Progenitor cell of endocrine pancreas (in vitro differentiated cells): ENCODE measurements around the gene VWA1. TPM values are rescaled to one million over a fixed set of nuclear protein-coding genes. Genes with fewer than 3 reads are reported as not detected.

Source experiments
- DNase-seq: peaks from one replicate; pipeline ENCODE4 v3.0.0; 2021; ENCODE audit warnings: low spot score; ENCODE audit not compliant: unreplicated experiment
- H3K27ac Mint-ChIP-seq: 2 replicates; pipeline ENCODE4 v1.8.0; 2021; ENCODE audit warnings: mild to moderate bottlenecking, moderate library complexity, mixed read lengths
- H3K27me3 Mint-ChIP-seq: 2 replicates; pipeline ENCODE4 v1.8.0; 2021; ENCODE audit warnings: mixed read lengths
- H3K36me3 Mint-ChIP-seq: 2 replicates; pipeline ENCODE4 v1.8.0; 2022; ENCODE audit warnings: mixed read lengths; ENCODE audit not compliant: insufficient read depth
- H3K4me1 Mint-ChIP-seq: 2 replicates; pipeline ENCODE4 v1.8.0; 2021; ENCODE audit warnings: low read depth, mixed read lengths
- H3K4me3 Mint-ChIP-seq: 2 replicates; pipeline ENCODE4 v1.8.0; 2021; ENCODE audit warnings: low read depth, mild to moderate bottlenecking, moderate library complexity, mixed read lengths
- H3K9me3 Mint-ChIP-seq: 2 replicates; pipeline ENCODE4 v1.8.0; 2021; ENCODE audit warnings: low read depth, mixed read lengths
- total RNA-seq: library from RNA; stranded (reverse); gene quantifications from 2 replicates; pipeline ENCODE4 v1.2.1, GENCODE V29; 2021
- TF ChIP-seq, protein P1 (sequence below): fragments of 200-600 bp; sonication (generic); IDR thresholded peaks from one replicate; pipeline ENCODE4 v1.5.0; 2021; ENCODE audit warnings: antibody characterized with exemption, mild to moderate bottlenecking; ENCODE audit not compliant: unreplicated experiment

Gene VWA1
- total RNA-seq, 1 donor from 2014 or later = 36.8 TPM

DNA sequence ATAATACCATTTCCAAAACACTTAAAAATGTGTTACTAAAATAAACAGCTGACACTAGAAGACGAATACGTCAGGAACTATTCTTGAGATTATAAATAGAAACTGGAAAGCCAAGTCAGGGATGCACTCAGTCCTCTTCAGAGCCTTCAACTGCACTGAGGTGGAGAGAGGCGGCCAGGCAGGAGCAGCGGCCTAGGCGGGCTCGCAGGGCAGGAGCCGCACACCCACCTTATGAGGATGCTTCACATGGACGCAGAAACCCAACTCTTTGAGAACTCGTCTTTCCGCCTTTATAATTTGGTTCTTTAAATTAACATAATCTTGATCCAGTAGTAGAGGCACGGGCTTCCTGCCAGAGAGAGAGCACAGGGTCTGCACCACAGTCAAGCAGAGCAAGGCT, 40.3 kb upstream of the VWA1 start:
- TF ChIP-seq, protein P1, sequence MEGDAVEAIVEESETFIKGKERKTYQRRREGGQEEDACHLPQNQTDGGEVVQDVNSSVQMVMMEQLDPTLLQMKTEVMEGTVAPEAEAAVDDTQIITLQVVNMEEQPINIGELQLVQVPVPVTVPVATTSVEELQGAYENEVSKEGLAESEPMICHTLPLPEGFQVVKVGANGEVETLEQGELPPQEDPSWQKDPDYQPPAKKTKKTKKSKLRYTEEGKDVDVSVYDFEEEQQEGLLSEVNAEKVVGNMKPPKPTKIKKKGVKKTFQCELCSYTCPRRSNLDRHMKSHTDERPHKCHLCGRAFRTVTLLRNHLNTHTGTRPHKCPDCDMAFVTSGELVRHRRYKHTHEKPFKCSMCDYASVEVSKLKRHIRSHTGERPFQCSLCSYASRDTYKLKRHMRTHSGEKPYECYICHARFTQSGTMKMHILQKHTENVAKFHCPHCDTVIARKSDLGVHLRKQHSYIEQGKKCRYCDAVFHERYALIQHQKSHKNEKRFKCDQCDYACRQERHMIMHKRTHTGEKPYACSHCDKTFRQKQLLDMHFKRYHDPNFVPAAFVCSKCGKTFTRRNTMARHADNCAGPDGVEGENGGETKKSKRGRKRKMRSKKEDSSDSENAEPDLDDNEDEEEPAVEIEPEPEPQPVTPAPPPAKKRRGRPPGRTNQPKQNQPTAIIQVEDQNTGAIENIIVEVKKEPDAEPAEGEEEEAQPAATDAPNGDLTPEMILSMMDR = no peak
- DNase-seq = no peak
- peaks cover 31% of the 10 kb centered on the region for H3K36me3 Mint-ChIP-seq
- H3K27me3 Mint-ChIP-seq = no peaks in the 10 kb centered on the region
- no peaks in the 10 kb centered on the region for H3K9me3 Mint-ChIP-seq
- H3K4me1 Mint-ChIP-seq = peaks cover 11% of the 10 kb centered on the region
- no peak overlapping the region for H3K27ac Mint-ChIP-seq
- no peak overlapping the region for H3K4me3 Mint-ChIP-seq

DNA sequence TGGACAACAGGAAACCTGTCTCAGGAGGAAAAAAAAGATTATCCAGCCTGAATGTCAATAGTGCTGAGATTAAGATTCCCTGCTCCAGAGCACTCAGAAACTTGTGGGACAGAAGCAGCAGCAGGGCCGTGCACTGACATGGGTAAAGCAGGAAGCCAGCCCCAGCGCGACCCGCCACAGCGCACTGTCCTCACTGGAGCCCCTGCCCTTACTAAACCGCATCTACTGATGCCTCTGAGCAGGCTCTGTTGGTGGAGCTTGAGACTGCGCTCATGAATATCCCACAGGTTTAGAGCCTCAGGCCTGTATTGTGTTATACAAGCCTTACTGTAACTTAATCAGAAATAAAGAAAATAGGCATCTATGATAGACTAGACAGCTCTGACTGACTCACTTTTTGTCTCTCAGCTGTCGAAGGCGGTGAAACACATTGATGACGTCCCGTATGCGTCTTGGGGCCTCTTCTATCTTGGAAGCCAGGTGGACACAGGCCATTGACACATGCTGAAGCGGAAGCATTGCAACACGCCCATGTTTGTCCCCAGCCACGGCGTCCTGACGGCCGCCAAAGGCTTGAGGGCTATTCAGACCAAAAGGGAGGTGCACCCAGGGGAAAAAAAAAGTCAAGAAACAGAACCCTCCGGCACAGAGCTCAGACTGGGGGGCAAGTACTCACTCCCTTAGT, 37.5 kb upstream of the VWA1 start:
- H3K4me3 Mint-ChIP-seq = peak overlapping the region; percentile 89
- H3K9me3 Mint-ChIP-seq = no peaks in the 10 kb centered on the region
- H3K36me3 Mint-ChIP-seq = peaks cover 23% of the 10 kb centered on the region
- no peaks in the 10 kb centered on the region for H3K27me3 Mint-ChIP-seq
- TF ChIP-seq, protein P1 = no peak
- no peak for DNase-seq
- H3K4me1 Mint-ChIP-seq = peaks cover 16% of the 10 kb centered on the region
- H3K27ac Mint-ChIP-seq = peak overlapping the region; percentile 89

DNA sequence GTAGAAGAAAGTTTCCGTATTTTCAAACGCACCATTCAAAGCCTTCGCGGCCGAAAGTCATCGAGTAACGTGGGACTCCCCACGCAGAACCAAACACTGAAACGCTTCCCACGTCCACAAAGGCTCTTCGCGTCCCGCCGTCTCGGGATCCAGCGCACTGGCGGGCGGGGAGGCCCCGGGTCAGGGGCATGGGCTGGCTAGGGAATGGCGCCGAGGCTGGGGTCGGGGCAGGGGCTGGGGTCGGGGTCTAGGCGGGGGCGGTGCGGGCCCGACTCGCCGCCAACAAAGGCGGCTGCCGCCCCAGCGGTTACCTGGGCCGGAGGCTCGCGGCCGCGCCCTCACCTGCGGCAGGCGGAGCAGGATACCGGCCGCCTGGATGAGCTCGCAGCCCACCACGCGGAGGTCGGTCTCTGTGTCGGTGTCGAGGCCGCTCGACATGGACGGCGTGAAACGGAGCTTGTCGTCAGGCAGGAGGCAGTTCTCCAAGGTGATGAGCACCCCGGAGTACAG, 36.8 kb upstream of the VWA1 start:
- Mint-ChIP-seq H3K4me3 (peak overlapping the region; percentile 89), H3K4me1 (peaks cover 16% of the 10 kb centered on the region), H3K27ac (peak overlapping the region; percentile 89), H3K36me3 (peaks cover 26% of the 10 kb centered on the region), H3K9me3 (no peaks in the 10 kb centered on the region), H3K27me3 (no peaks in the 10 kb centered on the region)
- TF ChIP-seq, protein P1 = no peak
- DNase-seq = no peak

DNA sequence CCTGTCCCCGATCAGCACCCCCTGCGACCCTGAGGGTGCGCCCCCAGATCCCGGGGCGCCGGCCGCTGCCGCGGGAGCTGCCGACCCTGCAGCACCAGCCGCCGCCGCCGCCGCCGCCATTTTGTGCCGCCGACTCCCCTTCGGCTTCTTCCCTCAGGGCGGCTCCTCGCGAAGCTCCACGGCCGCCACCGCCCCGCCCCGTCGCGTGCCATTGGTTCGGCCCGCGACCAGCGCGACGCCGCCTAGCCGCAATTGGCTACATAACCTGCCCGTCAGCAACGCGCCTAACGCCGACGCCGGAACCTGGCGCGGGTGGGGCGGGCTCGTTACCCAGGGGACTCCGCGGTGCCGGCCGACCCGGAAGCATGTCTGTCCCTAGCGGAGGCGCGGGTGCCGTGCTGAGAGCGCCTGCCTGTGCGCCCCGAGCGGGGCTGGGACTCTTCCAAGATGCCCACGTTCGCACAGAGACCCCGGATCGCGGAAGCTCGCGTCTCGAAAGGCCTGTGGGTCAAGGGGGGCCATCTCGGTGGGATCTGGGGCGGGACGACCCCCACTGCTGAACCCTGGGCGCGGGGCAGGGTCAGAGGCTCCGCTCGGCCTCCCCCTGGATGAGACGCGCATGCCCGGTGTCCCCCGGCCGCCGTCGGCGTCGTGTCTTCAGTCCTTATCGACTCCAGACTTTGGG, 36.2 kb upstream of the VWA1 start, which contains the start of gene CCNL2:
Gene CCNL2, minus strand, starts transcription at position 149 of the 685 bp plus-strand sequence. Its CDS starts 29 bp downstream, at position 120.
- peak; percentile 99 for DNase-seq
- TF ChIP-seq, protein P1 = peak; percentile 63
- Mint-ChIP-seq H3K9me3 (no peaks in the 10 kb centered on the region), H3K27me3 (no peaks in the 10 kb centered on the region), H3K36me3 (peaks cover 25% of the 10 kb centered on the region), H3K4me1 (peaks cover 16% of the 10 kb centered on the region), H3K27ac (peak within 1 kb of the TSS; percentile 89), H3K4me3 (peak within 1 kb of the TSS; percentile 89)

DNA sequence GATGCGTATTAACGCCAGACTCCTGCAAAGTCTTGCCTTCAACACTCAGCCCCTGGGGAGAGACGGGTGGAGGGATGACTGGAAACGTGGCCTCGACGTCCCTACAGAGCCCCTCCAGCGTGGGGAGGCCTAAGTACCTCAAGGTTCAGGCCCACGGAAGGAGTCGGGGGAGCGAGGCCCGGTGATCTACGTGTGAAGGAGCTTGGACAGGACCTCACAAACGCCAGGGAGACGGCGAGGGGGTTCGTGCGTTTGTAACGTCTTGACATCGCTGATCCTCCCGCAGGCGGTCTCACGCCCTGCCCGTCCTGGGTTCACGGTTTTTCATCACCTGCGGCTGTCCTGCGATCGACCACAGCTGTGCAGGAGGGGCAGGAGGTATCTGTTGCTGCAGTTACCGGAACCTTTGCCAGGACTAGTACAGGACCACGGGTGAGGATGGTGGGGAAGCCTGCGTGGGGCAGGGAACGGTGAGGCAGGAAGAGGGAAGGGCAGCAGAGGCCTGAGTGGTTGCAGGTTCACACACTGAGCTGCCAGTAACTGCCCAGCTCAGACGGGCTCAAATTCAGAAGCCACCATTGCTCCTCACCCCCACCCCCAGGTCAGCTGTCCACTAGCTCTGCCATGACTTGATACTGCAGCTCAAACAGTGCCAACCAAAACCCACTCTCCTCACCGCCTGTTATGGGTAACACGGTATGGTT, 35.5 kb upstream of the VWA1 start:
- H3K27me3 Mint-ChIP-seq = no peaks in the 10 kb centered on the region

More for the DNA sequence above, 35.5 kb upstream of the VWA1 start:
- H3K36me3 Mint-ChIP-seq = peaks cover 24% of the 10 kb centered on the region
- H3K27ac Mint-ChIP-seq = peak overlapping the region; percentile 88
- no peaks in the 10 kb centered on the region for H3K9me3 Mint-ChIP-seq
- peak overlapping the region; percentile 89 for H3K4me3 Mint-ChIP-seq
- DNase-seq = no peak
- TF ChIP-seq, protein P1 = no peak
- H3K4me1 Mint-ChIP-seq = peaks cover 16% of the 10 kb centered on the region
